PC-3 (cell line): Measurements from ENCODE around the gene PLEKHA1. TPM values are rescaled to one million over a fixed set of nuclear protein-coding genes. Genes with fewer than 3 reads are reported as not detected.

Experiments
- ATAC-seq: fragments of 200-7000 bp; cut with Tn5 transposase; 2 replicates; pipeline ENCODE4 v1.9.1; 2020; ENCODE audit warnings: mild to moderate bottlenecking, moderate library complexity
- BruUV-seq: library from RNA; stranded (reverse); fragments of 400-500 nt; replicated peaks from 2 replicates; lab custom pipeline; 2021; lab: Mats Ljungman, UMichigan
- CTCF ChIA-PET: fragments of 300-600 bp; sonication (Branson Sonifier 250); formaldehyde crosslinking; loops from one replicate; lab custom pipeline; 2022; ENCODE audit warnings: antibody characterized with exemption; lab: Charles Lee
- POLR2A ChIA-PET: fragments of 300-600 bp; sonication (Branson Sonifier 250); formaldehyde crosslinking; loops from one replicate; lab custom pipeline; 2022; ENCODE audit warnings: antibody characterized with exemption; ENCODE audit not compliant: unreplicated experiment; lab: Charles Lee
- DNase-seq: peaks from one replicate; pipeline ENCODE4 v3.0.0-alpha.2; 2015
- H2AFZ ChIP-seq: fragments of 300-600 bp; sonication (generic); 2 replicates; pipeline ENCODE4 v1.6.0; 2016; ENCODE audit warnings: antibody characterized with exemption, low read length
- H3F3A ChIP-seq: fragments of 300-600 bp; sonication (generic); one replicate; pipeline ENCODE4 v1.6.0; 2017; ENCODE audit warnings: antibody characterized with exemption, low read length, control low read depth, mild to moderate bottlenecking; ENCODE audit not compliant: unreplicated experiment
- H3K27ac ChIP-seq: fragments of 300-600 bp; sonication (generic); 2 replicates; pipeline ENCODE4 v1.5.1; 2016; ENCODE audit warnings: mild to moderate bottlenecking, low read length
- H3K27me3 ChIP-seq: fragments of 300-600 bp; sonication (generic); 2 replicates; pipeline ENCODE4 v1.6.1; 2016; ENCODE audit warnings: low read length, mixed read lengths
- H3K36me3 ChIP-seq: fragments of 300-600 bp; sonication (generic); 2 replicates; pipeline ENCODE4 v1.6.1; 2016; ENCODE audit warnings: low read depth, mixed run types, low read length, mixed read lengths
- H3K4me1 ChIP-seq: fragments of 300-600 bp; sonication (generic); 2 replicates; pipeline ENCODE4 v1.5.1; 2016; ENCODE audit warnings: low read length; ENCODE audit not compliant: insufficient read depth
- H3K4me2 ChIP-seq: fragments of 300-600 bp; sonication (generic); 2 replicates; pipeline ENCODE4 v1.6.0; 2016; ENCODE audit warnings: low read length
- H3K4me3 ChIP-seq: fragments of 300-600 bp; sonication (generic); 2 replicates; pipeline ENCODE4 v1.5.1; 2016; ENCODE audit warnings: mild to moderate bottlenecking, low read length, mixed read lengths
- H3K79me2 ChIP-seq: fragments of 300-600 bp; sonication (generic); 2 replicates; pipeline ENCODE4 v1.6.1; 2017; ENCODE audit warnings: low read length, mixed read lengths
- H3K9ac ChIP-seq: fragments of 300-600 bp; sonication (generic); 2 replicates; pipeline ENCODE4 v1.6.0; 2016; ENCODE audit warnings: mild to moderate bottlenecking, low read length
- H3K9me2 ChIP-seq: fragments of 300-600 bp; sonication (generic); replicated peaks from 2 replicates; pipeline ENCODE4 v1.6.1; 2016; ENCODE audit warnings: mixed run types, low read length, mixed read lengths
- H3K9me3 ChIP-seq: fragments of 300-600 bp; sonication (generic); 2 replicates; pipeline ENCODE4 v1.6.1; 2016; ENCODE audit warnings: low read length, mixed read lengths
- H4K20me1 ChIP-seq: fragments of 300-600 bp; sonication (generic); 2 replicates; pipeline ENCODE4 v1.6.1; 2016; ENCODE audit warnings: low read length, mixed read lengths
- CTCF ChIP-seq: fragments of 300-600 bp; sonication (generic); conservative IDR thresholded peaks from 2 replicates; pipeline ENCODE4 v1.5.1; 2017; ENCODE audit warnings: antibody characterized with exemption, low read depth, mild to moderate bottlenecking, low read length
- EZH2 ChIP-seq: fragments of 300-600 bp; sonication (generic); IDR thresholded peaks from one replicate; pipeline ENCODE4 v1.6.1; 2017; ENCODE audit warnings: antibody characterized with exemption, mild to moderate bottlenecking, low read length; ENCODE audit not compliant: unreplicated experiment
- EZH2phosphoT487 ChIP-seq: fragments of 300-600 bp; sonication (generic); IDR thresholded peaks from 2 replicates; pipeline ENCODE4 v1.6.1; 2018; ENCODE audit warnings: mild to moderate bottlenecking, antibody characterized with exemption, low read length, borderline replicate concordance
- intact Hi-C: fragments of 100-400 bp; cut with micrococcal nuclease; formaldehyde crosslinking; loops from 2 replicates; pipeline ENCODE4 v1.9.0; 2023
- total RNA-seq: library from RNA; depleted of rRNA; stranded (reverse); fragments of >200 nt; gene quantifications from 2 replicates; pipeline ENCODE4 v1.2.3, GENCODE V29; 2014

PLEKHA1 gene
- total RNA-seq, 1 experiment from 2014 or later = 5.2 TPM

- no TSS peak for BruUV-seq
- no peaks in the 10 kb centered on the region for H4K20me1 ChIP-seq
- TF ChIP-seq EZH2 (no peak), CTCF (no peak), EZH2phosphoT487 (no peak)
- ATAC-seq (no peak), DNase-seq (no peak)
- no peaks in the 10 kb centered on the region for H3K27me3 ChIP-seq
- ChIA-PET CTCF (no interaction called here), POLR2A (no interaction called here)
- H3K4me3 ChIP-seq = no peak overlapping the region
- H3K9me2 ChIP-seq = no peaks in the 10 kb centered on the region
- no peaks in the 10 kb centered on the region for H3K4me1 ChIP-seq
- H3K36me3 ChIP-seq = no peaks in the 10 kb centered on the region
- no peaks in the 10 kb centered on the region for H3F3A ChIP-seq
- H2AFZ ChIP-seq = no peak overlapping the region
- no peak overlapping the region for H3K27ac ChIP-seq
- intact Hi-C loops = no loop called here
- no peaks in the 10 kb centered on the region for H3K9me3 ChIP-seq
- no peak overlapping the region for H3K9ac ChIP-seq
- H3K4me2 ChIP-seq = no peak overlapping the region
- no peaks in the 10 kb centered on the region; the same call in 1 of the 2 replicates for H3K79me2 ChIP-seq
These were observed 18.8 kb downstream of the PLEKHA1 start for GRCh38 chr10:122393288-122393687.

- H3K4me3 ChIP-seq = no peak overlapping the region
- CTCF ChIA-PET = no interaction called here
- DNase-seq (no peak), ATAC-seq (no peak)
- no TSS peak for BruUV-seq
- H3K27me3 ChIP-seq = no peaks in the 10 kb centered on the region
- H3F3A ChIP-seq = no peaks in the 10 kb centered on the region
- no peak overlapping the region for H3K9ac ChIP-seq
- H3K4me2 ChIP-seq = no peak overlapping the region
- intact Hi-C loops = no loop called here
- POLR2A ChIA-PET = no interaction called here
- no peak overlapping the region for H3K27ac ChIP-seq
- no peak overlapping the region for H2AFZ ChIP-seq
- H3K4me1 ChIP-seq = no peaks in the 10 kb centered on the region
- H4K20me1 ChIP-seq = no peaks in the 10 kb centered on the region
- no peaks in the 10 kb centered on the region for H3K9me2 ChIP-seq
- TF ChIP-seq EZH2phosphoT487 (no peak), CTCF (no peak), EZH2 (no peak)
- no peaks in the 10 kb centered on the region for H3K36me3 ChIP-seq
- no peaks in the 10 kb centered on the region for H3K9me3 ChIP-seq
- H3K79me2 ChIP-seq = no peaks in the 10 kb centered on the region
These were observed 28.1 kb downstream of the PLEKHA1 start for GRCh38 chr10:122402548-122403131.

- no peak for ATAC-seq
- BruUV-seq = no TSS peak
- Histone ChIP-seq H3K9me2 (no peaks in the 10 kb centered on the region), H3K79me2 (no peaks in the 10 kb centered on the region), H3K9me3 (no peaks in the 10 kb centered on the region), H3K27ac (no peak overlapping the region), H3F3A (no peaks in the 10 kb centered on the region), H3K4me2 (no peak overlapping the region), H3K4me1 (no peaks in the 10 kb centered on the region), H3K9ac (no peak overlapping the region), H3K27me3 (no peaks in the 10 kb centered on the region), H2AFZ (no peak overlapping the region), H4K20me1 (no peaks in the 10 kb centered on the region), H3K4me3 (no peak overlapping the region), H3K36me3 (no peaks in the 10 kb centered on the region)
- TF ChIP-seq EZH2 (no peak), CTCF (no peak), EZH2phosphoT487 (no peak)
- intact Hi-C loops = no loop called here
- CTCF ChIA-PET = no interaction called here
- POLR2A ChIA-PET = no interaction called here
- DNase-seq = no peak
These were observed 30.1 kb downstream of the PLEKHA1 start for GRCh38 chr10:122404576-122404975.
